ENCODE measurements around the gene CTNNBL1.

The CTNNBL1 gene

GRCh38 chr20:37748015-37748414 is 54.2 kb downstream of the CTNNBL1 start:
- DNase-seq: no peak

GRCh38 chr20:37749218-37749617 is 55.4 kb downstream of the CTNNBL1 start:
- no peak for DNase-seq

- DNase-seq: no peak
Observed at GRCh38 chr20:37749620-37750403, 56.0 kb downstream of the CTNNBL1 start.

- DNase-seq: no peak
Observed at GRCh38 chr20:37755665-37756064, 61.8 kb downstream of the CTNNBL1 start.

GRCh38 chr20:37756234-37756633 is 62.4 kb downstream of the CTNNBL1 start:
- DNase-seq: no peak

- no peak for DNase-seq
Observed at GRCh38 chr20:37757550-37757949, 63.7 kb downstream of the CTNNBL1 start.

GRCh38 chr20:37758332-37758731 is 64.5 kb downstream of the CTNNBL1 start:
- DNase-seq: peak; percentile 50

- no peak for DNase-seq
Observed at GRCh38 chr20:37759052-37759553, 65.3 kb downstream of the CTNNBL1 start.

- no peak for DNase-seq
Observed at GRCh38 chr20:37759761-37760209, 66.0 kb downstream of the CTNNBL1 start.

- DNase-seq: no peak
Observed at GRCh38 chr20:37760322-37760721, 66.5 kb downstream of the CTNNBL1 start.

GRCh38 chr20:37762716-37763485 is 69.1 kb downstream of the CTNNBL1 start:
- no peak for DNase-seq

GRCh38 chr20:37764333-37764935 is 70.6 kb downstream of the CTNNBL1 start:
- no peak for DNase-seq

GRCh38 chr20:37770908-37771307 is 77.1 kb downstream of the CTNNBL1 start:
- no peak for DNase-seq

GRCh38 chr20:37773291-37773826 is 79.5 kb downstream of the CTNNBL1 start:
- DNase-seq: no peak

GRCh38 chr20:37774156-37774555 is 80.3 kb downstream of the CTNNBL1 start:
- DNase-seq: no peak

GRCh38 chr20:37775200-37775599 is 81.4 kb downstream of the CTNNBL1 start:
- DNase-seq: no peak

- DNase-seq: no peak
Observed at GRCh38 chr20:37776049-37776448, 82.2 kb downstream of the CTNNBL1 start.

- DNase-seq: no peak
Observed at GRCh38 chr20:37776526-37776925, 82.7 kb downstream of the CTNNBL1 start.

- DNase-seq: no peak
Observed at GRCh38 chr20:37777012-37777950, 83.5 kb downstream of the CTNNBL1 start.

- DNase-seq: no peak
Observed at GRCh38 chr20:37777988-37778659, 84.3 kb downstream of the CTNNBL1 start.

GRCh38 chr20:37781626-37782025 is 87.8 kb downstream of the CTNNBL1 start:
- DNase-seq: no peak
